Measurements from ENCODE around the gene PAMR1.

DNA sequence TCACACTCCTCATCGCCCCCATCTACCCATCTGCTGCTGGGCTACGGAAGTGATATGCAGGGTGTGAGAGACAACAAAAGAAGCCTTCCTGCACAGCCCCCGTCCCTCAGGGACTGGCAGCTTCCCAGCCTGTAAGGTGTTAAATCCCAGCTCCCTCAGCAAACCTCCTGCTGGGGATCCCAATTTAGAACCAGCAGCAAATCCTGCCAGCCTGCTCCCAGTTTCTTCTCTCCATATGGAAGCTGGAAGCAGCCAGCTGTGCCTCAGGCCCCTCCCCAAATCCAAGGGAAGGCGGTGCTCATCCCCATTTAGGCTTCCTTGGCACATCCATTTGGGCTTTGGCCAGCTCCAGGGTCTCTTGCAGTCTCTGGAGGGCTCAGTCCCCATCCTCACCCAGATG is 47.5 kb downstream of the PAMR1 start:
- TF ChIP-seq POLR2AphosphoS5 (IDR thresholded peaks at IDR 0.05; ENCODE audit: insufficient read depth, low read depth, low read length) (no peak), MAX (IDR thresholded peaks at IDR 0.05; ENCODE audit: insufficient read depth, insufficient read length) (no peak), POLR2A (IDR thresholded peaks at IDR 0.05; ENCODE audit: low read depth, low read length) (no peak)
- TF ChIP-seq, protein P1, sequence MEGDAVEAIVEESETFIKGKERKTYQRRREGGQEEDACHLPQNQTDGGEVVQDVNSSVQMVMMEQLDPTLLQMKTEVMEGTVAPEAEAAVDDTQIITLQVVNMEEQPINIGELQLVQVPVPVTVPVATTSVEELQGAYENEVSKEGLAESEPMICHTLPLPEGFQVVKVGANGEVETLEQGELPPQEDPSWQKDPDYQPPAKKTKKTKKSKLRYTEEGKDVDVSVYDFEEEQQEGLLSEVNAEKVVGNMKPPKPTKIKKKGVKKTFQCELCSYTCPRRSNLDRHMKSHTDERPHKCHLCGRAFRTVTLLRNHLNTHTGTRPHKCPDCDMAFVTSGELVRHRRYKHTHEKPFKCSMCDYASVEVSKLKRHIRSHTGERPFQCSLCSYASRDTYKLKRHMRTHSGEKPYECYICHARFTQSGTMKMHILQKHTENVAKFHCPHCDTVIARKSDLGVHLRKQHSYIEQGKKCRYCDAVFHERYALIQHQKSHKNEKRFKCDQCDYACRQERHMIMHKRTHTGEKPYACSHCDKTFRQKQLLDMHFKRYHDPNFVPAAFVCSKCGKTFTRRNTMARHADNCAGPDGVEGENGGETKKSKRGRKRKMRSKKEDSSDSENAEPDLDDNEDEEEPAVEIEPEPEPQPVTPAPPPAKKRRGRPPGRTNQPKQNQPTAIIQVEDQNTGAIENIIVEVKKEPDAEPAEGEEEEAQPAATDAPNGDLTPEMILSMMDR (IDR thresholded peaks at IDR 0.05; ENCODE audit: extremely low read depth in 1 of 2, insufficient read depth in 1 of 2, low read depth in 1 of 2, low read length in 2 of 2) = no peak
